GM11168 (cell line): Measurements from ENCODE around the gene STX16.

Experiments
- in situ Hi-C: fragments of 300-500 bp; cut with MboI; formaldehyde crosslinking; loops from one replicate; pipeline ENCODE4 v1.12.0; 2022; ENCODE audit warnings: low sequenced_read_pairs; ENCODE audit not compliant: unreplicated experiment

STX16 gene

DNA sequence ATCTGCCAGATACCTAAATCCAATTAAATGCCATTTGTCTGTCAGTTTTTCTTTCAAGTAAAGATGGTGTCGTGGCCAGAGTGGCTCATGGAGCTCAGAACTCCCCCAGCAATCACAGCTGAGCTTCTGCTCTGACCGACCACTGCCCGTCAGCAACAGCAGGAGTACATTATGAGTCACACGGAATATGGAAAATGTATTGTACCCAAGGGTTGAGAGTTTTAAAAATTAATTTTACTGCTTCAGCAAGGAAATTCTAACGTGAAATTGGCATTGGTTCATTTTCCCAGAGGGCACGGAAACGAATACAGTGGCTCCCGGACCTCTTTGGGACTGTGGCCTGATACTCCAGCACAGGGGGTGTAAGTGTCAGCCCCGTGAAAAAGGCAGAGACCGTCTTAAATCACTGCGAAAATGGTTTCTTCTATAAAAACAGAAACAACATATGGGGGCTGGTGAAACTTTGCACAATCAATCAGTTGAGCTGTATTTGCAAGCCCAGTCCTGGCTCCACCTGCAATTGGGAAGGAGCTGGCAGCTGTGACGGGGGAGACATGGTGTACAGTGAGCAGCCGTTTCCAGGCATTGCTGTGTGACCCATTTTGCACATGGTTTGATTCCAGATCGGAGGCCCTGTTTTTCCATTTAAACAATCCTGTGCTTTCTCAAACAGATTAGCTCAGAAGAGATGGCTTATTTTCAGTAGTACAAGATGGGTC lies 54.3 kb downstream of the STX16 start:
- in situ Hi-C loops: no loop called here

DNA sequence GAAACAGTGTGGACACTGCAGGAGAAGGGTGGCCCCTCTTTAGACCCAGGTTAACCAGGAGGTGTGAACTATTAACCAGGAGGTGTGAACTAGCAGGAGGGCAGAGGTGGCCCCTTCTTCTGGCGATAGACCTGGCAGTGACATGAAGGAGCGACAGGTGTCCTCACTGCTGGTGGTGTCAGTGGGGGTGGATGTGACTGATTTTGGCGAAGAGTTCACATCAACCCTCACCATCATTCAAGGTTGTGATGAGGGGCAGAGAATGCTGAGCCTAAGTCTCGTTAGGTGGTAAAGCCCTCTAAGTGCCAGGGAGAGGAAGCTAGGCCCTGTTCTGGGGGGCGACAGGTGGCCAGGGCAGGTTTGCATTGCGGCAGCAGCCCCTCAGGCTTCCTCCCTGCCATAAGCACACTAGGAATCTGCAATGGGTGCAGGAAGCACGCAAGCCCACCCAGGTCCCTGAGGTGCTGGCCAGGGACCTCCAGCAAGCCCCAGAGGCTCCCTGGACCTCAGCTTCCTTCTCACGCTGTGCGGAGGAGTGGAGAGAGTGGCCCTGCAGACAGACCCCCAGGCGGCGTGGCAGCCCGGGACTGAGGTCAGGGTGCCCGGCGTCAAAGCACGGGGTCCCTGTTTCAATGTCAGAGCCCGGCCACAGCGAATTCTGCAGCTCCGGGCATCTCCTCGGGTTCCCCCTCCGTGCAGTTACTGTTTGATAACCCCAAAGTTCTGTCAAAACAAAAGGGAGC lies 55.2 kb downstream of the STX16 start:
- in situ Hi-C loops: no loop called here

DNA sequence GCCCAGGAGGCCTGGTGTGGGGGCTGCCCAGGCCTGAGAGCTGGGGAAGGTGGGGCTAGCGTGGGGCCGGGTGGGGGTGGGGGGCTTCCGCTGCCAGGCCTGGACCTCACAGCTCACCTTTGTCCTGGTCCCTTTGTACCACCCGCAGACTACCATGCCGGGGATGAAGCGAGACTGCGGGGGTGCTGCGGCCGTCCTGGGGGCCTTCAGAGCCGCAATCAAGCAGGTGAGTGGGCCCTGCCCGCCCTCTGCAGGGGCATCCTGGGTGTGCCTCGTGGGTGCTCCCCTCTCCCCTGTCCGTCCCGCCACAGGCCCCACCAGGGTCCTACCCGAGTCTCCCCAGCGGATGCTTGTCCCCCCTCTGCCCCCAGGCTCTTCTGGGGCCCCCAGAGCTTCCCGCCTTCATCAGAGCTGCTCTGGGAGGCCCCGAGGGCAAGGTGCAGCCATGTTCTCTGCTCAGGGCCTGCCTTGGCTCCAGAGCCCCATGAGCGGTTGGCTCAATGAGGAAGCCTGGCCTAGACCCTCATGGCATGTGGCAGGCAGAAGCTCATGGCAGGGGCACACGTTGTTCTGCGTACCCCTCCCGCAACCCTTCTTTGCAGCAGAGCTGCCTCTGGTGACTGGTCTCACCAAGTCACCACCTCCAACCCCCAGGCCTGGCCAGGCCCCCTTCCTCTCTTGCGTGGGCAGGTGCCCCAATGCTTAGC lies 56.0 kb downstream of the STX16 start:
- in situ Hi-C loops: no loop called here

DNA sequence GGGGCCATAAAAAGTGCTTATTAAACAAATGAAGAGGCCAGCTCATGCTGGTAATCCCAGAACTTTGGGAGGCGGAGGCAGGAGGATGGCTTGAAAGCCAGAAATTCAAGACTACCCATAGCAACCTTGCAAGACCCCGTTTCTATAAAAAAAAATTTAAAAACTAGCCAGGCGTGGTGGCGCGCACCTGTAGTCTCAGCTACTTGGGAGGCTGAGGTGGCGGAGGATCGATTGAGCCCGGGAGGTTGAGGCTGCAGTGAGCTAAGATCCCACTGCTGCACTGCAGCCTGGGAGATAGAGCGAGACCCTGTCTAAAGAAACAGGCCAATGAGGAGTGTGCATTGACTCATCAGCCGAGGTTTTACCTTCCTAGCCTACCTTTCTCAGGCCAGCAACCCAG lies 56.7 kb downstream of the STX16 start:
- in situ Hi-C loops: no loop called here

DNA sequence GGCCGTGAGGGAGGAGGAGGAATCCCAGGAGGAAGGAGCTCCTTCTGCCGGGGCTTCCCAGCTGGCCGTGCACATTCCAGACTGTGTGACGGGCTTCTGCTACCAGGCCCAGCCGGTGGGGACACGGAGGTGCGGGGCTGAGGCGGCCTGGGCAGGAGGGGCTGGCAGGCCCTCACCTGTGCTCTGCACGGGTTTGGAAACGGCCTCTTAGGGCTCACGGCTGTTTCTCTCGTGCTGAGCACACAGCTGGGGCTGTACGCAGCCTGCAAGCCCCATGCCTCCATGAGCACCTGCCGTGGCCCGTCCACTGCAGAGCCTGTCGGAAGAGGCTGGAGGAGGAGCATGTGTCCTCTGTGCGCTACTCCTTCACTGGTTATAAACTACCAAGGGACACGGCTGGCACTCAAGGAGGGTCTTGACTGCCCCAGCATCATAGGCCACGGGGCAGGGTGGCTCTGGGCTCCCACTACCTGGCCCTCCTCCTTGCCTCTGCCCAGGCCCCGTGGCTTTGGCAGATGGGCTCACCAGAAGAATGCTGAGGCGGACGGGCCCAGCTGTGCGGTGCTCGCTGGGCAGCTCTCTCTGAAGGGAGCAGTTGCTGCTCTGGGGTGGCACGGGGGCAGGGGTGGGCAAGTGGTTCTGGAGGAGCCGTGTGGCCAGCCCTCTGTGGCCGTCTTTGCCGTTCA lies 57.3 kb downstream of the STX16 start:
- in situ Hi-C loops: no loop called here

DNA sequence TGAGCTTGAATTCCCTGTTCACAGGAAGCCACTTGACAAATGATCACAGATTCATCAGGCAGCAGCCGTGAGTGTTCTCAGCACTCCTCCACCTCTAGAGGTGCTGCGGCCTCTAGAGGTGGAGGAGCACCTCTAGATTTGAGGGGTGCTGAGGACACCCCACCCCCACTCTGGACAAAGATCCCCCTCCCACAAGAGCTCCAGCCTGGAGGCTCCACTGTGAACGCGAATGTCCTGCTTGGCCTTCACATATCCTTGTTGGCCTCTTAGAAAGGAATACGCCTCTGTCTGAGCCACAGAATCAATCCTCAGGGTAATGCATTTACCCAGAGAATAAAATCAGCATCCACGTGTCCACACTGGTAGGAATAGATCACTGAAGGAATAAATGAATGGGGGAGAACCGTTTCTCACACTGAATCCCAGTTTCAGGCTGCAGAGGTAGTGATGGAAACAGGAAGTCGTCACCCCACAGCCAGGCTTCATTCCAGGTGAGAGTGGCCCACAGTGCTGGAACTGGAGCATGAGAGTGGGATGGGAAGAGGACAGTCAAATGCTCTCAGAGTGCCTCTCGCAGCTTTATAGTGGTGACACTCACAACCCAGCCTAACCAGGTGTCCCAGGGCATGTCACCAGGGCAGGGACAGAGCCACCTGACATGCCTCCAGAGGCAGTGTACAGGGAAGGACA lies 58.1 kb downstream of the STX16 start:
- in situ Hi-C loops: no loop called here

DNA sequence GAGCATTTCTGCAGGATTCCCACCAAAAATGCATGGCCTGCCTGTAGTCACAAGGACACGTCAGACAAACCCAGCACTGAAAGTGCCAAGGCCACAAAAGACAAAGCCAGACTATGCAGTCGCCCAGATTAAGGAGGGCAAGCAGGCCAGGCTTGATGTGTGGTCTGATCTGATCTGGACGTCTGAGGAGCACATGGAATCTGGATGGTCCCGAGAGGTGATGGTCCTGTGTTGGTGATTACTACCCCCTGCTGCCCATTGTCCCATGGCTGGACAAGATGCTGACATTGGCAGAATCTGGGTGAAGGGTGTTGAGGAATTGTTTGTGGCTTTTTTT lies 58.6 kb downstream of the STX16 start:
- in situ Hi-C loops: no loop called here

DNA sequence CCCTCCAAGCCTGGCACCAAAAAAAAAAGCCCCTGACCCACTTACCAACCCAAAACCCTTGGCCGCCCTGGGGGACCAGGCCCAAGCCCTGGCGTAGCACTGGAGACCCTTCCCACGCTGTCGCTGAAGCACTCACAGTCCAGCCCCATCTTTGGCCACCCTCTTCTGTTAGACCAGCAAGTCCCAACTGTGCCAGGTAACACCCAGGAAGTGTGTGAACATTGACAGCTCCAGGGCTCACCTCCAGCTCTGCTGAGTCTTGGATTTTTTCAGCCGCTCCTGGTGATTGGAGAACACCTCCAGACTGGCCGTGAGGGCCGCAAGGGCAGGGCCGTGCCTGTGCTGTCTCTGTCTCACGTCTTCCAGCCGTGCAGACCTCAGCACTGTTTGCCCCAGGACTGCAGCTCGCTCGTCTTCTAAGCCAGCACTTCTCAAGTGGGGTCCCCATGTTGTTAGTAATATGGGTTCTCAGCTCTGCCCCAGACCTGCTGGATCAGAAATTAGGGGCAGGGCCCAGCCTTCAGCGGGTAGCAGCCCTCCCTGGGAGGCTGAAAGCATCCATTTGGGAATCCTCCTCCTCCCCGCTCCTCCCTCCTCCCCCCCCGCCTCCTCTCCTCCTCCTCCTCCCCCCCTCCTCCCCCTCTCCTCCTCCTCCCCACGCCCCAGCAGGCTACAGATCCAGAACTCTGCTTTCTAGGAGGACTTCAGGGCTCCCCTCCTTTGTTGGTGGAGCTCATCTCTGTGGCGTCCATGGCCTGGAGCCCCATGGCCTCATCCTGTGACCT lies 59.6 kb downstream of the STX16 start:
- in situ Hi-C loops: no loop called here

DNA sequence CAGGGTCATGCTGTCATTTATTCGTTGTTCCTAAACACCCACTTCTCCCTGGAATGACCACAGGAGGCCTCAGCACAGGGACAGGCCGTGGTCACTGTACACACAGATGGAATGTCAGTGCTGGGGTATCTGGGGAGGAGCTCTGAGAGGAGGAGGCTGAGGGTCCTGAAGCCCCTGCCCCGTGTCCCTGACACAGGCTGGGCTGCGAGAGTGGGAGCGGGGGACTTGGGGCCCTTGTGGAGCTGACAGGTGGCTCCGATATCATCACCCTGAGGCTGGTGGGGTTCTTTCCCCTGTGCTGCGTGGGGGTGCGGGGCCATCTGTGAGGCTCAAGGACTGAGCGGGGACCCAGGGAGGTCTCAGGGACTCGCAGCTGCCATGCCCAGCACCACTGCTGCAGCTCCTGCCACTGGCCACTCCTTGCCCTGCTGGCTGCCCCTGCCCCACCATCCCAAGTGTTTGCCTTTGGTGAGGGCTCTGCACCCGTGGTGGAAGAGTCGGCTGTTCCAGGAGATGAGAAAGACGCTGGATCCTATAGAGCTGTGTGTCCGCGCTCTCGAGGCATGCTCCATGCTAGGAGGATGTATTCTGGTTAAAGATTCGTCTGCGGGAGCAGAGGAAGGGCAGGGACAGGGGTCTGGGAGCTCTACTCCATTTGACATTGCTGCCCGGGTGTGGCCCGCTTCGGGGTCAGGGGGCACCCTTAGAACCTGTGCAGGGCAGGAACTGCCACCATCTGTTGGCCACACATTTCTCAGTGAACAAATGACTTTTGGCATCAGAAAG lies 60.4 kb downstream of the STX16 start:
- in situ Hi-C loops: no loop called here

DNA sequence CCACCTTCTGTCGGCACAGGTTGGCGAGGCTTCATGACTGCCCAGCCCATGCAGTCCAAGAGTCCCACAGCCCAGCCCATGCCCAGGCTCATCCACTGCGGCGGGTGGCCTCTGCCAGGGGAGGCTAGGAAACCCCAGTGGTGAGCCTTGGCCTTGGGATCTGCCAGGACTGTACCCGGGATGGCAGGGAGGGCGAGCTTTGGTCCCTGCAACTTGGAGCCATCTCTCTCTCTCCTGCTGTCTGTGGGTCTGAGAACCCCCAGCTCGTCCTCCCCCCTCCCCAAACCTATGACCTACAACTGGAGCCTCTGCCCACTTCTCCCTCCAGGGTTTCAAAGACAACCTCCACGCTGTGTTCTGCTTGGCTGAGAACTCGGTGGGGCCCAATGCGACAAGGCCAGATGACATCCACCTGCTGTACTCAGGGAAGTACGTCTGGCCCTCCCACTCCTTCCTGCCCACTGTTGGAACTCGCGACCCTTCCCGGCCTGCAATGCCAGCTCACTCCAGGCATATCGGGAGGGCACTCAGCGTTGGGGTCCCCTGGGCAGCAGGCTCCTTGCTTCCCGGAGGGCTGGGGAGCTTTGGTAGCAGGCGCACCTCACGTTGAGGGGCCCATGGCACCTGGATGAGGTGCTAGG lies 61.2 kb downstream of the STX16 start:
- in situ Hi-C loops: no loop called here

DNA sequence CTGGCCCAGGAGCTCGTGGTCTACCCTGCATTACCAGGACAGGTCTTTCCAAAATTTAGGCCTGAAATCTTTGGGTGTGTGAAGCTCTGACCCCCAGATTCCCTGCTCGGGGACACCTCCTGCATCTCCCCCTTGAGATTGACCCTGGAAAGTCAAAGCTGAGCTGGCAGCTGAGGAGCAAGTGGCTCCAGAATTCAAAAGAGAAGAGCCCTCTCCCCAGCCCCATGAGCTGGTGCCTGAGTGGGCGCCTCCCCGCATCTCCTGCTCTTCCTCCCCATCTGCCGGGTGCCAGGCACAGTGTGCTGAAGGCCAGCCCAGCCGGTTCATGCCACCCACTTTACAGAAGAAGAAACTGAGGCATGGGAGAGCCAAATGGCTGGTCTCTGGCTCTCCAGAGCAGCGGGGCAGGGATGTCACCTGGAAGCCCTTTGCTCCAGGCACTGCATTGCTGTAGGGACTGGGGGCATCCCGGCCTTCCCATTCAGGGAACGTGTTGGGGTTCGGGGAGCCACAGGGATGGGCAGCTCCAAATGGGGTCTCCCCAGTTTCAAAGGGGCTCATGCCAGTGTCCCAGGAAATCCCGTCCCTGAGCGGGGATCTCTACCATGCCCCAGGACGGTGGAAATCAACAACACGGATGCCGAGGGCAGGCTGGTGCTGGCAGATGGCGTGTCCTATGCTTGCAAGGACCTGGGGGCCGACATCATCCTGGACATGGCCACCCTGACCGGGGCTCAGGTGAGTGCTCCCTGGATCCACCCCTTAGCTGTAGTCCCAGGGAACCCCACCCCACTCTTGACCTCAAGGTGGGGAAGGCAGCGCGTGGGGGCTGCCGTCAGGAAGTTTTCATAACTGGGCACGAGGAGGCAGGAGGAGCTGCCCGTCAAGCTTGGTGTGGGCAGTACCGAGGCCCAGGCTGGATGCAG lies 62.0 kb downstream of the STX16 start:
- in situ Hi-C loops: no loop called here

DNA sequence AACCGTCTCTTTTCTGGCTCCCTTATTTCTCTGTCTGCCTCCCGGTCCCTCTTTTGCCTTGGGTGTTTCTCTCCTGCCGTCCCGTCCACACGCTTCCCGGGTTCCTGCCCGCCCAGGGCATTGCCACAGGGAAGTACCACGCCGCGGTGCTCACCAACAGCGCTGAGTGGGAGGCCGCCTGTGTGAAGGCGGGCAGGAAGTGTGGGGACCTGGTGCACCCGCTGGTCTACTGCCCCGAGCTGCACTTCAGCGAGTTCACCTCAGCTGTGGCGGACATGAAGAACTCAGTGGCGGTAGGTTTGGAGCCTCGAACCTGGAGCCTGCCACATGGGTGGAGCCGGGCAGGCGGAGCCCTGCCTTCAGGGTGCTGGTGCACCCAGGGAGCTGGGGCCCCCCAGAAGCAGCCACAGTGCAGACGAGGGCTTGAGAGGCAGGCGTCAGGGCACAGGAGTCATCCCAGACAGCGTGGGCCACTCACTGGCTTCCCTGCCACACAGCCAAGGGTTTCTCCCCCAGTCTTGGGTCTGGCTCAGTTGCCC lies 62.8 kb downstream of the STX16 start:
- in situ Hi-C loops: no loop called here

DNA sequence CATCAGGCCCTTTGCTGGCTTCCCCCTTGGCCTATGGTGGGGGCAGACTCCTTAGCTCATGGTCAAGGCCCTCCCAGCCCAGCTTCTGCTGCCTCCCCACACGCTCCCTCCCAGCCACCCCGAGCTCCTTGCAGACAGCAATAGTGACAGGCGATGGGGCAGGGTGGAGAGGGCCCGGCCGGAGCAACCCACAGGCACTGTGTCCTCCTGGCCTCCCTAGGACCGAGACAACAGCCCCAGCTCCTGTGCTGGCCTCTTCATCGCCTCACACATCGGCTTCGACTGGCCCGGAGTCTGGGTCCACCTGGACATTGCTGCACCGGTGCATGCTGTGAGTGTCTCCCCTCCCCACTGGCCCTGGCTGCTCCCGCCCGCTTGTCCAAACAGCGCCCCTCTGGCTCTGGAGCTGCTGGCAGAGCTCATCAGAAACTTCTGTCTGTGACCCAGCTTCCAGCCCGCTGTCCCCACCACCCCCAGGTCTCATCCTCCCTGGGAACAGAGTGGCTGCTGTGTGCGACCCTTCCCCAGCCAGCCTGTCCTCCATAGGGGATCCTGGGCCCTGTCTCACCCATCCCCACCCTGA lies 63.3 kb downstream of the STX16 start:
- in situ Hi-C loops: no loop called here

DNA sequence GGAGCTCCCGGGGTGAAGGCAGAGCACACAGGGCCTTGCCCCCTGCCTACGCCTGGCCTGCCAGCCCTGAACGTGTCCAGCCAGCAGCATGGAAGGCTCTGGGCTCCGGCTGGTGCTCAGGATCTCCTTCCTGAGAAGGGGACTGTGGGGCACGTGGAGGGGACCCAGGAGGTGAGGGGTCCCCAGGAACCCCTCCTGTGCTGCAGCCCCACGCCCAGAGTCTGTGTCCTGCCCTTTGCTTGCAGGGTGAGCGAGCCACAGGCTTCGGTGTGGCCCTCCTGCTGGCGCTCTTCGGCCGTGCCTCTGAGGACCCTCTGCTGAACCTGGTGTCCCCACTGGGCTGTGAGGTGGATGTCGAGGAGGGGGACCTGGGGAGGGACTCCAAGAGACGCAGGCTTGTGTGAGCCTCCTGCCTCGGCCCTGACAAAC lies 63.9 kb downstream of the STX16 start:
- in situ Hi-C loops: no loop called here

DNA sequence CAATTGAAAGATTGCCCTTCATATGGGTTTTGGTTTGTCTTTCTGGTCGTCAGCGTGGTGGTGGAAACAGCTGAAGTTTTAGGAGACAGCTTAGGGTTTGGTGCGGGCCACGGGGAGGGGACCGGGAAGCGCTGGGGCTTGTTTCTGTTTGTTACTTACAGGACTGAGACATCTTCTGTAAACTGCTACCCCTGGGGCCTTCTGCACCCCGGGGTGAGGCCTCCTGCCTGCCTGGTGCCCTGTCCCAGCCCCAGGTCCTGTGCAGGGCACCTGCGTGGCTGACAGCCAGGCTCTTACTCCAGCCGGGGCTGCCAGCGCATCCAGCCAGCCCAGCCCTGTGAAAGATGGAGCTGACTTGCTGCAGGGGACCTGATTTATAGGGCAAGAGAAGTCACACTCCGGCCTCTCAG lies 64.3 kb downstream of the STX16 start:
- in situ Hi-C loops: no loop called here

DNA sequence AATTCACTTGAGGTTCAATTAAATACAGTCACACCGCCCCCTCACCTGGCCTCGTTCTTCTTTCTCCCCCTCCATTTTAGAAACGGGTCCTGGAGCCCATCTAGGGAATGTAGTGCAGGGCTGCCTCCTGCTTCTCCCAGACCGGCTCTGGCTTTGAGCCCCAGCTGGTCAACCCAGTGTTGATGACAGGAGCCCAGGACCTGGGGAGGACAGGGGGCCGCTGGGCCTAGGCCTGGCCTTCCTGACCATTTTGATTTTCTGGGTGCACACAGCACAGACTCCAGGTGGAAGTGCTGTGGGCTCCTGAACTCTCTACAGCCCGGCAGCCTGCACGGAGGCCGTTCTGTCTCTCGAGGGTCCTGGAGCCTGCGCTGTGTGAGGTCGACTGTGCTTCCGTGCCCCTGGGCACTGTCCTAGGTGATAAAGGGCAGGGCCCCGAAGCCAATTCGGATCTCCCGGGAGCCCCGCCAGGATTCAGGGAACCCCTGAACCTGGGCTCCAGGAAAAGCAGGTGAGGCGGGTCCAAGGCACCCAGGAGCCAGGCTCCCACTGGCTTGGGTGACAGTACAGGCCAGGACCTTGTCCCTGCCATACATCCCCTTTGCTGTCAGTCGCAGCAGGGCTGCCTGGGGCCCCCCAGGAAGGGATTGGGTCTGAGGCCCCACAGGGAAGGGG lies 64.9 kb downstream of the STX16 start:
- in situ Hi-C loops: no loop called here
